HG02943 (cell line): ENCODE results near the gene APOH.
"Not testable (repeated sequence)": the region's sequence is repeated elsewhere in the genome, so short reads cannot be mapped to it uniquely, and the experiment has no call there.

Source experiments
- ATAC-seq: cut with Tn5 transposase; IDR thresholded peaks from one replicate; pipeline ENCODE4 v1.9.1; 2021; ENCODE audit warnings: mild to moderate bottlenecking, low read depth, moderate library complexity; ENCODE audit not compliant: unreplicated experiment

The APOH gene, protein sequence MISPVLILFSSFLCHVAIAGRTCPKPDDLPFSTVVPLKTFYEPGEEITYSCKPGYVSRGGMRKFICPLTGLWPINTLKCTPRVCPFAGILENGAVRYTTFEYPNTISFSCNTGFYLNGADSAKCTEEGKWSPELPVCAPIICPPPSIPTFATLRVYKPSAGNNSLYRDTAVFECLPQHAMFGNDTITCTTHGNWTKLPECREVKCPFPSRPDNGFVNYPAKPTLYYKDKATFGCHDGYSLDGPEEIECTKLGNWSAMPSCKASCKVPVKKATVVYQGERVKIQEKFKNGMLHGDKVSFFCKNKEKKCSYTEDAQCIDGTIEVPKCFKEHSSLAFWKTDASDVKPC

DNA sequence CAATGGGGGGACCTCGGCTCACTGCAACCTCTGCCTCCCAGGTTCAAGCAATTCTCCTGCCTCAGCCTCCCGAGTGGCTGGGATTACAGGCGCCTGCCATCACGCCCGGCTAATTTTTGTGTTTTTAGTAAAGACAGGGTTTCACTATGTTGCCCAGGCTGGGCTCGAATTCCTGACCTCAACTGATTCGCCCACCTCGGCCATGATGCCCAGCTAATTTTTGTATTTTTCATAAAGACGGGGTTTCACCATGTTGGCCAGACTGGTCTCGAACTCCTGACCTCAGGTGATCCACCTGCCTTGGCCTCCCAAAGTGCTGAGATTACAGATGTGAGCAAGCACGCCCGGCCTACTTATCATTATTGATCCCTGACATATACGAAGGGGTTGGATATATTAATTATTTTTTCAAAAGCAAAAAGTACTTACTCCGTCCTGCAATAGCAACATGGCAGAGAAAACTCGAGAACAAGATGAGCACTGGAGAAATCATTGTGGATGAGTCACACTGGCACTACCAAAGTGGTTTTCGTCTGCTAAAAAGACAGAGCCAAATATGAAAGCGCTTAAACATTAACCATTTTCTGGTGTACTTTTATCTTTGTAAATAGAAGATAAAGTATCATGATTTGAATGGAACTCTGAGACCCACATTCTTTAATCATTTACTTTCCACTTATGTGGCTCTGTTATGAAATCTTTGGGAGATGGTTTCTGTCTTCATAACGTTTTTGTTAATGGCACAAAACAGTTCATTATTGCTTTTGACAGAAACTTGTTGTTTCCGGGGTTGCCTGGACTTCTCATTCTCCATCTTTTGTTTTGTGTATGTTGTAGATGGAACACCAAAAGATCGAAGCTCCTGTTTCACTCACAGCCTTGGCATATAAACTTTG is at the start of gene APOH:
TSS of gene APOH (minus strand) at position 529 of the 896 bp plus-strand sequence. CDS start at position 493, 36 bp downstream.
- no peak for ATAC-seq

DNA sequence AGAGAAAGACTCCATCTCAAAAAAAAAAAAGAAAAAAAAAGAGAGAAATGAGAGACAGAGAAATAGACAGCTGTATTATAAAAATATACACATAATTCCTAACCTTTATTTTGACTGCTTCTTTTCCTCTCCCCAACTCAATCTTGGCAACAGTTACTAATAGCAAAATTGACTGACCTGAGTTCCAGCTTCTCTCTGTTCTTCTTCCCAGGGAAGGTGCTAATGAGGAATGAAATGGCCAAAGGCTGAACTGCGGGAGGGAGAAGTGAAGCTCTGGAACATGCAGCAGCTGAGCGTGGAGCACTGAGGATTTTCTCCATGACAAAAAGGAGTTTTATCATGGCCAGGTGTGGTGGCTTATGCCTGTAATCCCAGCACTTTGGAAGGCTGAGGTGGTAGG is 48.0 kb upstream of the APOH start:
- no peak for ATAC-seq

DNA sequence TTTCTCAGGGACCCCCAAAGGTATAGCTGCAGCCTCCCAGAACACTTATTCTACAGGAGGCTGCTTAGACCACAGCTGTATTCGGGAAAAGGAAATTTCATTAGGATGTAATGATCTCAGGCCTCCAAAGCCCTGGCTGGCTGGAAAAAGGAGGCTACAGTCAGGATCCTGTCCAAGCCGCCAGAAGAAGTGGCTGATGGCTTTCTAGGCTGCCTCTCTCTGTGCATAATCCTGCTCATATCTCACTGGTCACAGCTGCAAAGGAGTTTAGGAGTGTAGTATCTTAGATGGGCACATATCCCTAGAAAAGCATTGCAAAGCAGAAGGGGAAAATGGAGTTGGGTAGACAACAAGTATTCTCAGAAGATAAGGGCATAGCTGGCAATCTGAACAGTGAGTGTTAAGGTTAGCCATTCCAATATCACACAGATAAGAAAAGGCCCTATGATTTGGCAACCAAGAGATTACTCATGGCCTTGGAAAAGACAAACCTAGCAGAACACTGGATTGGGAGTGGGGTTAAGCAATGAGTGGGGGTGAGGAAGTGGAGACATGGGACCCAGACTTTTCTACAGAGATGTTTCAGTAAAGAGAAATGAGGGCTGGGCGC is 47.2 kb upstream of the APOH start:
- ATAC-seq = no peak

DNA sequence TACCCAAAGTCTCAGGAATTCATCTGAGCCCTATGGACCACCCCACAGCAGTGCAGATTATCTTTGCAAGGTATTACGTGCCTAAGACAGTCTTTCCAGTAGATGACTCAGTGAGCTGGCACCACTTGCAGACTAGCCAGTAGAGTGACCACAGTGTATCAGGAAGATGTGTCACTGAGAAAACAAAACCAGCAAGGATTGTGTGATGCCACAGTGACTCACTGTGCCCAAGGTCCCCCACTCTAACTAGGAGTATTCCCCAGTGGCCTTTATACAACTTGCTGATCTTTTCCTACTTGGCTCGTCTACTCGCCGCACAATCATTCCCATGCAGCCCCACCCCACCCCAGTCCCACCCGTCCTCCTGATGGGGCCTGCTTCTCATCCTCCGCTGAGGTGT is 46.4 kb upstream of the APOH start:
- no peak for ATAC-seq

DNA sequence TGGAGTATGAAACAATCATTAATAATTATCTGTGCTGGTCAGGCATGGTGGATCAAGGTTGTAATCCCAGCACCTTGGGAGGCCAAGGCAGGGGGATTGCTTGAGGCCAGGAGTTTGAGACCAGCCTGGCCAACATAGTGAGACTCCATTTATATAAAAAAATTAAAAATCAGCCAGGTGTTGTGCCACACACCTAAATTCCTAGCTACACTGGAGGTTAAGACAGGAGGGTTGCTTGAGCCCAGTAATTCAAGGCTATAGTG is 44.3 kb upstream of the APOH start:
- no peak for ATAC-seq

DNA sequence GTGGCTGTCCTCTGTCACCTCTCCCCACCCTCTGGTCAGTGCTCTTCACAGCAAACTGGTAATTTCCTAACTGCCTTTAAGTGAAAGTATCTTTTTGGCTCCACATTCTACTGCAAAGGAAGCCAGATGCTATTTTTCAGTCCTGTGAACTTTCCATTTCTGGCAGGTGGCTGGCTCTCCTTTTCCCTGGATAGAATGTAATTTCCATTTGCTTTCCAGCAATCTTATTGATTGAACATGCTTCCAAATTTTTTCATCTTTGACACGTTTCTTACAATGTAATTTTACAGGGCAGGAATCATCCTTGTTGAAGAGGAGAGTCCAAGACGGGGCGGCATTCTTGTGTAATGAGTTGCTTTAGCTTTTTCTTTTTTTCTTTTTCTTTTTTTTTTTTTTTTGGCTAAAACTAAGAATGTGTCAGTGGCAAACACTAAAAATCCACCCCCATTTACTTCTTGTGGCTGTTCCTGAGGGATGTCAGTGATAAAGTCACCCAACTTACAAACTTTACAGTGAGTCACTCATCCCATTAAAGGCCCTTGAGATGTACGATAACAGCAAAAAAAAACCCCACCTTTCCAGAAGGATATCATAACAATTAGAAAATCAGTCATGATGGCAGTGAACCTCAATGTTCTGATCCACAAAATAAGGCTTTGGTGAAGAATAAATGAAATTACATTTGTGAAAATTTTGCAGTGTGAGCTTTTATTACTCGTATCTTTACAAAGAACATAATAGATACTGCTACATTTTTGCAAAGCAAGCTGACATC is 43.8 kb upstream of the APOH start:
- no peak for ATAC-seq

DNA sequence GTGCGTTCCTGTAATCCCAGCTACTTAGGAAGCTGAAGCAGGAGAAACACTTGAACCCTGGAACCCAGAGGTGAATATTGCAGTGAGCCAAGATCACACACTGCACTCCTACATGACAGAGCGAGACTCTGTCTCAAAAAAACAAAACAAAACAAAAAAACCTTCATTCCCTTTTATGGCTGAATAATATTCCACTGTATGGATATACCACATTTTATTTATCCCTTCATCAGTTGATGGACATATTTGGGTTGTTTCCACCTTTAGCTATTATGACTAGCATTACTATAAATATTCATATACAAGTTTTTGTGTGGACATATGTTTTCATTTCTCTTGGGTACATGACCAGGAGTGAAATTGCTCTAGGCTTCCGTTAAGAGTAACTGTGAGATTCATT is 42.3 kb upstream of the APOH start:
- no peak for ATAC-seq

DNA sequence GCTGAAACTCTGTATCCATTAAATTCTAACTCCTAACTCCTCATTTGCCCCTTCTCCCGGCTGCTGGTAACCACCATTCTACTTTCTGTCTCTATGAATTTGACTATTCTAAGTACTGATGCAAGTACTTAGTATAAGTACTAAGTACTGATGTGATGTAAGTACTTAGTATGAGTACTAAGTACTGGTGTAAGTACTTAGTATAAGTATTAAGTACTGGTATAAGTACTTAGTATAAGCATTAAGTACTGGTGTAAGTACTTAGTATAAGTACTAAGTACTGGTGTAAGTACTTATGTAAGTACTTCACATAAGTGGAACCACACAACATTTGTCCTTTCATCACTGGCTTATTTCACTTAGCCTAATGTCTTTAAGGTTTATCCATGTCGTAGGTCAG is 40.9 kb upstream of the APOH start:
- no peak for ATAC-seq

DNA sequence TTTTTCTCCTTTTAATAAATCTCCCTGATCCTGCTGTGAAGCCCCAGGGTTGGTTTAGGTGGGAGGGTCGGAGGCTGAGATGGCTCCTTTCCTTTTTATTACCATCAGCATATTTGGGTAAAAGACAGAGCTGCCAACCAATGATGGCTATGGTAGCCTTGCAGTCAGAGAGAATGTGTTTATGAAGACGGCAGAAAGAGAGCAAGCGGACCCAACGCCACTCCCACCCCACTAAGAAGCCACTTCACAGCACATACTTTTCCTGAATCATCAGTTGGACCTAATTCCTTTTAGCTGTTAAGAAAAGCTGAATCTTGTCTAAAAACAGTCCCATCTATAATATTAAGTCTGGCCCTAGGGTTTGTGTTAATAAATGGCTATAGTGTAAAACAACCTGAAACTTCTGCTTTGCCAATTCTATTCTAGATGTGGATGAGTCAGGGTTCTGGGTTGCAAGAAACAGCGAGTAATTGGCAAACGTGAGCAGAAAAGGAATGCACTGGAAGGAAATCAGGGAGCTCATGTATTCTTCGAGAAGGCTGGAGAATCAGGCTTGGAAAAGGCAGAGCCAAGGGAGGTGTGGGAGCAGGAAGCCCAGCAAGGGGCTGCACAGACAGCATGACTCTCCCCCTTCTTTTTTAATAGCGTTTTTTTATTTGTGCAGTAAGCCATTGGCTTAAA is 39.2 kb upstream of the APOH start:
- ATAC-seq = no peak

DNA sequence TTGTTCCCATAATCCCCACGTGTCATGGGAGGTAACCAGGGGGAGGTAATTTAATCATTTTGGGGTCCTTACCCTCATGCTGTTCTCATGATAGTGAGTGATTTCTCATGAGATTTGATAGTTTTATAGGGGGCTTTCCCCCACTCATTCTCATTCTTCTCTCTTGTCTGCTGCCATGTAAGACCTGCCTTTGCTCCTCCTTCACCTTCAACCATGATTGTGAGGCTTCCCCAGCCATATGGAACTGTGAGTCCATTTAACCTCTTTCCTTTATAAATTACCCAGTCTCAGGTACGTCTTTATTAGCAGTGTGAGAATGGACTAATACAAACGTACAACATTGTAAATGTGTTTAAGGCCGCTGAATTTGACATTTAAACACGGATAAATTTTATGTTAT is 35.5 kb upstream of the APOH start:
- no peak for ATAC-seq

DNA sequence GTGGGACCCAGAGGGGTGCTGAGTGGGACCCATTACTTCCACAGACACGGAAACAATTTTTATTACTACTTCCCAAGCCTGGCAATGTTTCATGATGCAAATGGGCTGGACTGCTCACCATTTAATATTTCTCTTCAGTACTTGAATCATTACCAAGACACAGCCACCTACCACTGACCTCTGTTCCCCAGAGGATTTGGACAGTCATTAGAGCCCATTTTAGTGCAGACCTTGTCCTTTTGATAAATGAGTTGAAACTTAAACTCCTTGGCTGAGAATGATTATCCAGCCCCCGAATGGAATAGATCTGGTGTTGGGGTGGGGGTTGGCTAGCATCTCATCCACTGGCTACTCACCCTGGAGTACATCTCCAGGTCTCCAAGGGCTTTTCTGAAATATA is 33.6 kb upstream of the APOH start:
- ATAC-seq = no peak

DNA sequence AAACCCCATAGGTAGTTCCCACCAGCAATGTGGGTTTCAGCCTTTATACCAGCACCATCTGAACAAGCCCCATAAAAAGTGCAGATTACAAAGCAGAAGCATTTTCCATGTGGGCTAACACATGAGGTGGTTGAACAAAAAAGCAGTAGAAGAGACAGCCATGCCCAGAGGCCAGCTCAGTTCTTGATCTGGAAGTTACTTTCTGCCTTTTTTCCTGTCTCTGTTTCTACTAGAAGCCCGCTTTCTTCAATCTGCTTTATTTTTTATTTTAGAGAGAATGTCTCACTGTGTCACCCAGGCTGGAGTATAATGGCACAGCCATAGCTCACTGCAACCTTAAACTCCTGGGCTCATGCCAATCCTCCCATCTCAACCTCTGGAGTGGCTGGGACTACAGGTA is 31.5 kb upstream of the APOH start:
- ATAC-seq = no peak

DNA sequence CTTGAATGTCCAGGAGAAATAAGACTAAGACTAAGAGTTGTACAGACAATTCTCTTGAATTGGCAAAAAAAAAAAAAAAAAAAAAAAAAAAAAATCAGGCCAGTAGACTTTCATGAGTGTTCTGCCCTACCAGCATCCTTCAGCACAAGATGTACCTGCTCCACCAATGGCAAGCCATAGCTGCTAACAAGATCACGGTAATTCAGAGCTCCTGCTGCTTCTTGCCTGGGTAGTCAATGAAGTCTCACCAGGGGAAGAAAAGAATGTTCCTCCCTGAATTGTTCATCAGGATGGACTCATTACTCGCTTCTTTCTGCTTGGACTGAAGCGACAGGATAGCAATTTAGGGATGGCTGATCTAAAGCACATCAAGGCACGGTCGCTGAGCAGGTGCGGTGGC is 31.1 kb upstream of the APOH start:
- no peak for ATAC-seq

DNA sequence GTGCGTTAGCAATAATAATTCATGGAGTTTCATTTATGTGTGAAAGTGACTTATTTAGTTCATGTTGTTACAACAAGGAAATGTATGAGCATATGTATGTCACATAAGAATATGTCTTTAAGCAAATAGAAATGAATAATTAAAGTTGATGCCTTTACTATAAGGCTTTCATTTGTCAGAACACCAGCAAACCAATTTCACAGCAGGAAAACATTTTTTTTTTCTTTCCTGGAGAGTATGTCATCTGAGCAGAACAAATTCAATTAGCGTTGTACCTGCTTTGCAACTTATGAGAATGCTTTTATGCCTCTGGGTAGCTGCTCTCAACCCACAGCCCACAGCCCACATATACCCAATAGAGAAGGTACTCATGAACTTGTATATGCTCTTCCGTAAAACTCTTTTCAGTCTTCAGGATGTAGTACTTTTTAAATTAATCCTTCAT is 26.3 kb upstream of the APOH start:
- ATAC-seq = no peak

DNA sequence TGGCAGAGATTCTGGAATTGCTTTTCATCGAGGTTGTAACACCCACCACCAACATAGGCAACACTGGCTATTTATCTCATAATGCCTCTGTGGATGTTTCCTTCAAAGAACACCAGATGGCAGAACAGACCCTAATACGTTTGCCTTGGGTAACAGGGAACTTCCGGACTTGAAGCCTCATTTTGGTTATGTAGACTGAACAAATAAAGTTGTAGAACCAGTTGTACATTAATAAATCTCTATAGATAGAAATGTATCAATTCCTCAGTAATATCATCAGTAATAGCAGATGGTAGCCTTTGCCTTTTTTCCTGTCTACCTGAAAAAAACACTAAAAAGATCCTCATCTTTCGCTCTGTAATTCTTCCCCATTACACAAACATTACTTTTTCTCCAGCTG is 25.9 kb upstream of the APOH start:
- ATAC-seq = peak; percentile 73

DNA sequence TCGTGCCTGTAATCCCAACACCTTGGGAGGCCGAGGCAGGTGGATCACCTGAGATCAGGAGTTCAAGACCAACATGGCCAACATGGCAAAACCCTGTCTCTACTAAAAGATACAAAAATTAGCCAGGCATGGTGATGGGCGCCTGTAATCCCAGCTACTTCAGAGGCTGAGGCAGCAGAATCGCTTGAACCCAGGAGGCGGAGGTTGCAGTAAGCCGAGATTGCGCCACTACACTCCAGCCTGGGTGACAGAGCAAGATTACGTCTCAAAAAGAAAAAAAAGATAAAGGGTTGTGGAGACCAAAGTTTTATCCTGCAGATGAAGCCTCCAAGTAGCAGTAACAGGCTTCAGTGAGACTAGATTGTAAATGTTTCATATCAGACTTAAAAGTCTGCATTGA is 24.2 kb upstream of the APOH start:
- ATAC-seq = not testable (repeated sequence)

DNA sequence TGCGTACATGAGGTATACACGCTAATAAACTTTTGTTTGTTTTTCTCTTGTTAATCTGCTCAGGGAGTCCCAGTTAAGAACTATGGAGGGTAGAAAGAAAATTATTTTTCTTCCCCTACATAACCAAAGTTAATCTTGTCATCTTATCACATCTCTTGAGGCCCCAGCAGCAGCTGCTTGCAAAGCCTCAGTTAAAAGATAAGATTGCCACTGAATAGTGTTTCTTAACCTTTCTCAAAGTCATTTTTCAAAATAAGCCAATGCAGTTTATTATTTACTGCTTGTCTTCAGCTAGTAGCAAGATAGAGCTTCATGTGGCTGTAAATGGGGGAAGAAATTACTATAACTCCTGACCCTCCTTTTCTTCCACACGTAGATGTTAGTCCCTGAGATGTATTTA is 21.5 kb upstream of the APOH start:
- no peak for ATAC-seq

DNA sequence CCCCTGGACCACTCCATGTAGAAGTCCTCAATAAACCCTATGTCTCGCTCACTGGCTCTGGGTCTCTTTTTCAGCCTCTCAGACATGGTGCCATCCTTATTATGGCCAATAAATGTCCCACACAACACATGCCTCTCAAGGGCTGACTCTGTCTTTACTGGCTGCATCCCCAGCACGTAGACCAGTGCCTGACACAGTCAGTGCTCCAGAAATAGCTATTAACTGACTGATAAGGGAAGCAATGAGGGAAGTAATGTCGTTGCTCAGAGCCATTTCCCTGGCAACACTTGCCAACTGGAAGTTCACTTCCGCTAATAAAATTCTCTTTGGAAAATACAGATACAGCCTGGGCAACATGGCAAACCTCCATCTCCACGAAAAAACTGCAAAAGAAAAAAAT is 19.1 kb upstream of the APOH start:
- ATAC-seq = no peak

DNA sequence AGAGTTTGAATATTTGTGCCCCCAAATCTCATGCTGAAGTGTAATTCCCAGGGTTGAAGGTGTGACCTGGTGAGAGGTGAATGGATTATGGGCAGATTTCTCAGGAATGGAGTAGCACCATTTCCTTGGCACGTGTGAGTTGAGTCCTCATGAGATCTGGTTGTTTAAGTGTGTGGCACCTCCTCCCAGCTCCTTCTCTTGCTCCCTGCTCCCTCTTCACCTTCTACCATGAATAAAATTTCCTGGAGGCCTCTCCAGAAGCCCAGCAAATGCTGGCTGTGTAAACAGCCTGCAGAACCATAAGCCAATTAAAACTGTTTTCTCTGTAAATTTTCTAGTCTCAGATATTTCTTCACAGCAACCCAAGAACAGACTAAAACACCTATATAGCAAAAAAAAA is 12.6 kb upstream of the APOH start:
- no peak for ATAC-seq

DNA sequence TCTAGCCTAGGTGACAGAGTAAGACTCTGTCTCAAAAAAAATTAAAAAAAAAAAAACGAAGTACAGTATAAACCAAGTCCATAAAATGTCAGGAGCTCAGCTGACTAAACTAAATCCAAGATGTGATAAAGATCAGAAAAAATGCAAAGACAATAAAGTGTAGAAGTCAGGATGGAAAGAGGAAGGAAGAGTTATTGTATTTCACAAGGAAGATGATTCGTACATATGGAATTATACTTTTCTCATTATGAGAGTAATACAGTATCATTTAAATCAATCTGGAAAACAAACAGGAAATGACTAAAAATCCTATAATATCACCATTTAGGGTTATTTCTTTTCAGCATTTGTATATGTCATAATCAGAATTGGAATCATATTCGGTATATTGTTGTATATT is 11.4 kb upstream of the APOH start:
- no peak for ATAC-seq
